ENCODE data around the gene CFAP91. TPM values are rescaled to one million over a fixed set of nuclear protein-coding genes. Genes with fewer than 3 reads are reported as not detected.
A peak's percentile ranks its signal among the peaks of the same experiment; 100 is the strongest.

CFAP91 gene
- total and polyA plus RNA-seq, 2 experiments from 2014 or later, result 2.4 to 3.7 TPM

DNA sequence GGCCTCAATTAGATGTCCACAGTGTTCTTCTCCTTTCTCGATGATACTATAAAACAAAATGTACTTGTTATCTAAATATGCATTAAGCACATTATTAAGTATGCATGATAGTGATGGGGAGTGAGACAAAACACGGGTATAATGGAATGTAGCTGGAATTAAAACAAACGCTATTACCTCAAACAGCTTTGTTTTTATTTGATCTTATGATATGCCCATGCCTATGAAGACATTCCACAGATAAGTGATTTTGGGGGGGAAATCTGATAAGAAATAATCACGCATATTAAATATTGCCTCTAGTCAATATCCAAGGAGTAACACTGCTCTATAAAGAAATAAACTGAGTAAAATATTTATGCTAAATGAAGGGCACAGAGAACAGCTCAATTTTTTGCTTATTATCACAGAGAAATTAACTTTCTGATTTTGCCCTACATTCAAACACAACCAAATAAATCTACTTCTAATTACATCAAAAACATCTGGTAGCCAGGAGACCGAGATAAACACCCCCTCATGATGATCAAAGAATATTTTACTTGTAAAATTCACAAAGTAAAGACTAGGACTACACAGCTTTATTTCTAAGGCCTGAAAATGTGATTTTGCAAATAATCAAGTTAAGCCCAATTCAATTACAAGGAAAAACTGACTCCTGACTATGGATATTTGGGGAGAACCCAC lies 27.5 kb upstream of the CFAP91 start:
- Histone ChIP-seq H3K4me2 (peak overlapping the region; percentile 97), H3K27me3 (ENCODE audit: insufficient read depth) (no peaks in the 10 kb centered on the region), H4K20me1 (replicated peaks; ENCODE audit: insufficient read depth) (no peaks in the 10 kb centered on the region), H3K27ac (ENCODE audit: low read depth) (no peak overlapping the region), H3K36me3 (ENCODE audit: insufficient read depth) (peaks cover 19% of the 10 kb centered on the region), H3K4me1 (ENCODE audit: insufficient read depth) (peaks cover 6% of the 10 kb centered on the region; the same call in 1 of the 2 replicates), H3K79me2 (replicated peaks; ENCODE audit: insufficient read depth) (peaks cover 17% of the 10 kb centered on the region), H2AFZ (no peak overlapping the region), H3K4me3 (peak overlapping the region; percentile 75; the same call in 1 of the 2 replicates), H3F3A (replicated peaks; ENCODE audit: low read depth) (no peaks in the 10 kb centered on the region), H3K9me2 (ENCODE audit: insufficient read depth) (no peaks in the 10 kb centered on the region)
- Mint-ChIP-seq H3K9me3 (no peaks in the 10 kb centered on the region), H3K4me1 (peaks cover 15% of the 10 kb centered on the region; the same call in 1 of the 3 replicates), H3K27ac (no peak overlapping the region), H3K27me3 (ENCODE audit: insufficient read depth, low read depth, poor library complexity) (peaks cover 8% of the 10 kb centered on the region), H3K4me3 (peak overlapping the region; percentile 94), H3K36me3 (ENCODE audit: low read depth) (peaks cover 42% of the 10 kb centered on the region)
- TF ChIP-seq ZNF331 (CRISPR knock-in tag; IDR thresholded peaks at IDR 0.05; ENCODE audit: low read depth) (no peak), EZH2phosphoT487 (IDR thresholded peaks at IDR 0.05; ENCODE audit: unreplicated experiment) (no peak), REST (IDR thresholded peaks at IDR 0.05; ENCODE audit: unreplicated experiment) (no peak), POLR2AphosphoS5 (IDR thresholded peaks at IDR 0.05; ENCODE audit: low read depth) (no peak), NANOG (IDR thresholded peaks at IDR 0.05; ENCODE audit: borderline replicate concordance) (no peak)
- TF ChIP-seq, protein P1, sequence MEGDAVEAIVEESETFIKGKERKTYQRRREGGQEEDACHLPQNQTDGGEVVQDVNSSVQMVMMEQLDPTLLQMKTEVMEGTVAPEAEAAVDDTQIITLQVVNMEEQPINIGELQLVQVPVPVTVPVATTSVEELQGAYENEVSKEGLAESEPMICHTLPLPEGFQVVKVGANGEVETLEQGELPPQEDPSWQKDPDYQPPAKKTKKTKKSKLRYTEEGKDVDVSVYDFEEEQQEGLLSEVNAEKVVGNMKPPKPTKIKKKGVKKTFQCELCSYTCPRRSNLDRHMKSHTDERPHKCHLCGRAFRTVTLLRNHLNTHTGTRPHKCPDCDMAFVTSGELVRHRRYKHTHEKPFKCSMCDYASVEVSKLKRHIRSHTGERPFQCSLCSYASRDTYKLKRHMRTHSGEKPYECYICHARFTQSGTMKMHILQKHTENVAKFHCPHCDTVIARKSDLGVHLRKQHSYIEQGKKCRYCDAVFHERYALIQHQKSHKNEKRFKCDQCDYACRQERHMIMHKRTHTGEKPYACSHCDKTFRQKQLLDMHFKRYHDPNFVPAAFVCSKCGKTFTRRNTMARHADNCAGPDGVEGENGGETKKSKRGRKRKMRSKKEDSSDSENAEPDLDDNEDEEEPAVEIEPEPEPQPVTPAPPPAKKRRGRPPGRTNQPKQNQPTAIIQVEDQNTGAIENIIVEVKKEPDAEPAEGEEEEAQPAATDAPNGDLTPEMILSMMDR (conservative IDR thresholded peaks at IDR 0.05; ENCODE audit: low read depth in 2 of 2), result no peak
- ATAC-seq, result no peak
- no peak for DNase-seq (ENCODE audit: low spot score)

DNA sequence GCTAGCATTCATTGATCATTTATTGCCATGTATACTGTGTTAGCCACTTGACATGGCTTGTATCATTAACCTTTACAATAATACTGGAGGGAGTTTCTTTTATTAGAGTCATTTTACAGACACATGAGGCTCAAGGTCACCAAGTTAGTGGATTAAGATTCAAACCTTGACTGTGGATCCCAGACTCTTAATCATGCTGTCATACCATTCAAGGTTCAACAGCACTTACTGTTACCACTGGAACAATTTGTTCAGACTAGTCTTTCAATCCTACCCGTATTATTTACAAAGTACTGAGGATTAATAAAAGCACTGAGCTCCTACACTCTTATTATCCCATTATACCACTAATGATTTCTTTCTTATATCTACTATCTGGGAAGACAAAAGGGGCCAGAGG lies 26.8 kb upstream of the CFAP91 start:
- Histone ChIP-seq H3K27me3 (ENCODE audit: insufficient read depth) (no peaks in the 10 kb centered on the region), H3K4me1 (ENCODE audit: insufficient read depth) (peaks cover 6% of the 10 kb centered on the region; the same call in 1 of the 2 replicates), H3K79me2 (replicated peaks; ENCODE audit: insufficient read depth) (peaks cover 17% of the 10 kb centered on the region), H2AFZ (no peak overlapping the region), H3K9me2 (ENCODE audit: insufficient read depth) (no peaks in the 10 kb centered on the region), H3K36me3 (ENCODE audit: insufficient read depth) (peaks cover 19% of the 10 kb centered on the region), H3F3A (replicated peaks; ENCODE audit: low read depth) (no peaks in the 10 kb centered on the region), H4K20me1 (replicated peaks; ENCODE audit: insufficient read depth) (no peaks in the 10 kb centered on the region), H3K4me2 (peak overlapping the region; percentile 97), H3K27ac (ENCODE audit: low read depth) (no peak overlapping the region), H3K4me3 (peak overlapping the region; percentile 75)
- Mint-ChIP-seq H3K4me1 (peaks cover 15% of the 10 kb centered on the region; the same call in 1 of the 3 replicates), H3K27ac (no peak overlapping the region; the same call in 1 of the 2 replicates), H3K4me3 (peak overlapping the region; percentile 94), H3K9me3 (no peaks in the 10 kb centered on the region), H3K27me3 (ENCODE audit: insufficient read depth, low read depth, poor library complexity) (peaks cover 8% of the 10 kb centered on the region), H3K36me3 (ENCODE audit: low read depth) (peaks cover 37% of the 10 kb centered on the region)
- ATAC-seq (no peak), DNase-seq (ENCODE audit: low spot score) (no peak)
- TF ChIP-seq, protein P2, sequence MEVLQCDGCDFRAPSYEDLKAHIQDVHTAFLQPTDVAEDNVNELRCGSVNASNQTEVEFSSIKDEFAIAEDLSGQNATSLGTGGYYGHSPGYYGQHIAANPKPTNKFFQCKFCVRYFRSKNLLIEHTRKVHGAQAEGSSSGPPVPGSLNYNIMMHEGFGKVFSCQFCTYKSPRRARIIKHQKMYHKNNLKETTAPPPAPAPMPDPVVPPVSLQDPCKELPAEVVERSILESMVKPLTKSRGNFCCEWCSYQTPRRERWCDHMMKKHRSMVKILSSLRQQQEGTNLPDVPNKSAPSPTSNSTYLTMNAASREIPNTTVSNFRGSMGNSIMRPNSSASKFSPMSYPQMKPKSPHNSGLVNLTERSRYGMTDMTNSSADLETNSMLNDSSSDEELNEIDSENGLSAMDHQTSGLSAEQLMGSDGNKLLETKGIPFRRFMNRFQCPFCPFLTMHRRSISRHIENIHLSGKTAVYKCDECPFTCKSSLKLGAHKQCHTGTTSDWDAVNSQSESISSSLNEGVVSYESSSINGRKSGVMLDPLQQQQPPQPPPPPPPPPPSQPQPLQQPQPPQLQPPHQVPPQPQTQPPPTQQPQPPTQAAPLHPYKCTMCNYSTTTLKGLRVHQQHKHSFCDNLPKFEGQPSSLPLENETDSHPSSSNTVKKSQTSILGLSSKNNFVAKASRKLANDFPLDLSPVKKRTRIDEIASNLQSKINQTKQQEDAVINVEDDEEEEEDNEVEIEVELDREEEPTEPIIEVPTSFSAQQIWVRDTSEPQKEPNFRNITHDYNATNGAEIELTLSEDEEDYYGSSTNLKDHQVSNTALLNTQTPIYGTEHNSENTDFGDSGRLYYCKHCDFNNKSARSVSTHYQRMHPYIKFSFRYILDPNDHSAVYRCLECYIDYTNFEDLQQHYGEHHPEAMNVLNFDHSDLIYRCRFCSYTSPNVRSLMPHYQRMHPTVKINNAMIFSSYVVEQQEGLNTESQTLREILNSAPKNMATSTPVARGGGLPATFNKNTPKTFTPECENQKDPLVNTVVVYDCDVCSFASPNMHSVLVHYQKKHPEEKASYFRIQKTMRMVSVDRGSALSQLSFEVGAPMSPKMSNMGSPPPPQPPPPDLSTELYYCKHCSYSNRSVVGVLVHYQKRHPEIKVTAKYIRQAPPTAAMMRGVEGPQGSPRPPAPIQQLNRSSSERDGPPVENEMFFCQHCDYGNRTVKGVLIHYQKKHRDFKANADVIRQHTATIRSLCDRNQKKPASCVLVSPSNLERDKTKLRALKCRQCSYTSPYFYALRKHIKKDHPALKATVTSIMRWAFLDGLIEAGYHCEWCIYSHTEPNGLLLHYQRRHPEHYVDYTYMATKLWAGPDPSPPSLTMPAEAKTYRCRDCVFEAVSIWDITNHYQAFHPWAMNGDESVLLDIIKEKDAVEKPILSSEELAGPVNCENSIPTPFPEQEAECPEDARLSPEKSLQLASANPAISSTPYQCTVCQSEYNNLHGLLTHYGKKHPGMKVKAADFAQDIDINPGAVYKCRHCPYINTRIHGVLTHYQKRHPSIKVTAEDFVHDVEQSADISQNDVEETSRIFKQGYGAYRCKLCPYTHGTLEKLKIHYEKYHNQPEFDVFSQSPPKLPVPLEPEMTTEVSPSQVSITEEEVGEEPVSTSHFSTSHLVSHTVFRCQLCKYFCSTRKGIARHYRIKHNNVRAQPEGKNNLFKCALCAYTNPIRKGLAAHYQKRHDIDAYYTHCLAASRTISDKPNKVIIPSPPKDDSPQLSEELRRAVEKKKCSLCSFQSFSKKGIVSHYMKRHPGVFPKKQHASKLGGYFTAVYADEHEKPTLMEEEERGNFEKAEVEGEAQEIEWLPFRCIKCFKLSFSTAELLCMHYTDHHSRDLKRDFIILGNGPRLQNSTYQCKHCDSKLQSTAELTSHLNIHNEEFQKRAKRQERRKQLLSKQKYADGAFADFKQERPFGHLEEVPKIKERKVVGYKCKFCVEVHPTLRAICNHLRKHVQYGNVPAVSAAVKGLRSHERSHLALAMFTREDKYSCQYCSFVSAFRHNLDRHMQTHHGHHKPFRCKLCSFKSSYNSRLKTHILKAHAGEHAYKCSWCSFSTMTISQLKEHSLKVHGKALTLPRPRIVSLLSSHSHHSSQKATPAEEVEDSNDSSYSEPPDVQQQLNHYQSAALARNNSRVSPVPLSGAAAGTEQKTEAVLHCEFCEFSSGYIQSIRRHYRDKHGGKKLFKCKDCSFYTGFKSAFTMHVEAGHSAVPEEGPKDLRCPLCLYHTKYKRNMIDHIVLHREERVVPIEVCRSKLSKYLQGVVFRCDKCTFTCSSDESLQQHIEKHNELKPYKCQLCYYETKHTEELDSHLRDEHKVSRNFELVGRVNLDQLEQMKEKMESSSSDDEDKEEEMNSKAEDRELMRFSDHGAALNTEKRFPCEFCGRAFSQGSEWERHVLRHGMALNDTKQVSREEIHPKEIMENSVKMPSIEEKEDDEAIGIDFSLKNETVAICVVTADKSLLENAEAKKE (CRISPR knock-in tag; IDR thresholded peaks at IDR 0.05), result no peak
- no peak for TF ChIP-seq ZNF331 (CRISPR knock-in tag; IDR thresholded peaks at IDR 0.05; ENCODE audit: low read depth)
- no peak for TF ChIP-seq POLR2AphosphoS5 (IDR thresholded peaks at IDR 0.05; ENCODE audit: low read depth)
- no peak for TF ChIP-seq EZH2 (IDR thresholded peaks at IDR 0.05; ENCODE audit: low read depth, unreplicated experiment)
- TF ChIP-seq STAT1 (IDR thresholded peaks at IDR 0.05; ENCODE audit: unreplicated experiment), result no peak

Measured in GM23338 (cell line).